Fibroblast of skin of abdomen (primary cell): ENCODE measurements around the gene DDX10.

Experiments
- DNase-seq: peaks from one replicate; pipeline ENCODE4 v3.0.0-alpha.2; 2013

DDX10 gene

DNA sequence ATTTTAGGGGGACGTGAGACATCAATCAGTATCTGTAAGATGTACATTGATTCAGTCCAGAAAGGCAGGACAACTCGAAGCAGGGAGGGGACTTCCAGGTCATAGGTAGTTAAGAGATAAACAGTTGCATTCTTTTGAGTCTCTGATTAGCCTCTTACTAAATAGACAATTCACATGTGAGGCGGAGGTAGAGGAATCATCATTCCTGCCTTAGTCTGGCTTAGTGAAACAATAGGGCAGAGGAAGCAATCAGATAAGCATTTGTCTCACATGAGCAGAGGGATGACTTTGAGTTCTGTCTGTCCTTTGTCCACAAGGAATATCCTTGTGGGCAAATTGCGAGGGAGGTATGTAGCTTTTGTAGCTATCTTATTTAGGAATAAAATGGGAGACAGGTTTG is 248.3 kb downstream of the DDX10 start:
- DNase-seq: no peak

GRCh38 chr11:108914211-108914610 is 249.3 kb downstream of the DDX10 start:
- no peak for DNase-seq

GRCh38 chr11:108914981-108915380 is 250.1 kb downstream of the DDX10 start:
- DNase-seq: no peak

DNA sequence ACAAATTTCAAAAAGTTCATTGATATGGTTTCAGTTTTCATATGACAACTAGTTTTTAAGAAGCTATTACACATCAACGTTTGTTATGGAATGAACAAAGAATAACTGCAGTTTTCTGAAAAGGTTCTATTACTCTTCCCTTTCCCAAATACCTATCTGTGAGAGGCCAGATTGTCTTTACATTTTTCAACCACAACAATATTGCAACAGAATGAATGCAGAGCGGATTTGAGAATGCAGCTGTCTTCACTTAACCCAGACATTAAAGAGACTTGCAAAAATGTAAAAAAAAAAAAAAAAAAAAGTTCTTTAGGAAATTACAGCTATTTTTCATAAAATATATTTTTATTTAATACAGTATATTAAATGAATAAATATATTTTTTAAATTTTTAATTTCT is 250.8 kb downstream of the DDX10 start:
- DNase-seq: peak; percentile 79

DNA sequence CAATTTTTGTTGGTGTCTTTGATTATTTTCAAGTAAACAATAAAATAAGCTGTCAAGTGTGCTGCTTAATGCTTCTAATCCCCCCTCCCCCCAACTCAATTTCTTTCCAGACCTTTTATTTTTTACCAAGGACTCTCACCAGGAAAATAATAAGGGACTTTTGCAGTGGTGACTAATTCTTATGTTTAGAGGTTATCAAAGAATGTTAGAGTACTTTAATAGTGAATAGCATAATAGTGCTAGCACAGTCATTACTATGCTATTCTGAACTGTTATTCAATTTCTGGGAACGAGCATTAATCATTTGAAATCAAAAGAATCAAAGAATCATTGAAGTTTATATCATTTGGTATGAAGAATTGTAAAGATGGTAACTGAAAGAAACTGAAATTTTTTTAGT is 251.4 kb downstream of the DDX10 start:
- peak; percentile 48 for DNase-seq

DNA sequence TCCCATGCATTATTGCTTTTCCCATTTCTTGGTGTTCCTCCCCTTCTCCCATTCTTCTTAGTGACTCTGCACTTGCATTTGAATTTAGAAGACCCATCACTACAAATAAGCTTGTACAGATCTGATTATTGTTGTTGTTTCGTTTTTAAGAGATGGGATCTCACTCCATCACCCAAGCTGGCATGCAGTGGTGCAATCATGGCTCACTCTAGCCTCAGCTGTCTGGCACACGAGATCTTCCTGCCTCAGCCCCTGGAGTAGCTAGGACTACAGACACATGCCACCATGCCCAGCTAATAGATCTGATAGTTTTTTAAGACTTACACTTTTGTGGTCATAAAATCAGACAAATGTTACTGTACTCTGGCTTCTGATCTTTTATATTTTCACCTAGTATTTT is 252.1 kb downstream of the DDX10 start:
- no peak for DNase-seq

DNA sequence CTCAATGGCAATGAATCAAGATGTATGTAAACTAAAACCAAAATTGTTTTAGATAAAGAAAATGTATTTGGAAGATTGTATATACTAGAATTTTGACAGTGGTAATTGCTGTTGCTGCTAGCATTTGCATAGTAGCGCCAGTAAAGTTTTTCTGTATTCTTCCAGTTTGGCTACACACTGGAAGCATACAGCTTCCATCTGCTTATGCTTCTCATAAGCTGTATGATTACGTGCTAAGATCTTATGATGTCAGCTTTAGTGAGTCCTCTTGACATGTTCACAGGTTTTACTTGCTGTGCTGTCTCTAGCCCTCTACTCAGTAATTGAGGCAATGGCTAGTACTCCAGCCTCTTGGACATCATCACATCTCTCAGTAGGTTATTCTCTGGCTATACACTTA is 256.3 kb downstream of the DDX10 start:
- no peak for DNase-seq

DNA sequence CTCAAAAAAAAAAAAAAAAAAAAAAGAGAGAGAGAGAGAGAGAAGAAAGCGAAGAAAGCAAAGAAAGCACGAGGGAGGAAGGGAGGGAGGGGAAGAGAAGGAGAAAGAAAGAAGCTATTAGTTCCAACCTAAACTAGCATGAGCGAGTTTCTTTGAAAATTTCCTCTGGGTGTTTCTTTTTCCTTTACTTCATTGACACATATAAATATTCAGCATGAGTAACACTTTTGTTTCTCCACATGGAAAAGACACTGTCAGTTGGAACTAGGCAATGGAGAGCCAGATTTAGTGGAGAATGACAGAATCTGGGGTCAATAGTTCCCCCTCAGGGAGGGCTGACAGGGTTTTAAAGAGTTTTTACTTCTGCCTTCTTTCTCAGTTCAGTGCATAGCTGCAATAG is 257.4 kb downstream of the DDX10 start:
- DNase-seq: no peak

GRCh38 chr11:108923413-108923812 is 258.5 kb downstream of the DDX10 start:
- no peak for DNase-seq

DNA sequence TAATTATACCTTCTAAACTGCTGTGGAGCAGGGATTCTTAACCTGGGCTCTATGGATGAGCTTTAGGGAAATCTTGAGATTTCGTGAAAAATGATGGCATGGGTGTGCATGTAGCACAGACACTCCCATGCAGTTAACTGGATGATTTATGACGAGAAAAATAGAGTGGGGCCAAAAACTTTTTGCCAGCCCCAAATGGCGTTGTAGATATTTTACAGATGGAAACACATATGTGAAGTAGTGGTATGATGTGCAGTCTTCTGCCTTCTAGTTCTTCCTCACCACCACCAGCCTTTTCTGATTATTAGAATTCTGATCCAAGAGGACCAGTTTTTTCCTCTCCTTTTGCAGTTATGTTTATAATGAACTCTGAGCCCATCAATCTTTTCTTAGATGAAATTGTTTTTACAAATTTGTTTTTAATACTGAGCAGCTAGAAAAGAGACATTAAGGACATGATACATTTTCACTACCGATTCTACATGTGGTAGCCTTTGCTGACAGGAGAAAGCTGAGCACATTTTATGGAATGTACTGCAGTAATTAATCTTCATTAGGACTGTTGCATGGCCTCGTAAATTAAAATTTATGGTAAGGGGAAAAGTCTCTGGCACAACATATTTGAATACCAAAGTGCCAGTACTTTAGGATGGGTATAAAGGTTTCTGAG is 261.4 kb downstream of the DDX10 start:
- peak; percentile 68 for DNase-seq

DNA sequence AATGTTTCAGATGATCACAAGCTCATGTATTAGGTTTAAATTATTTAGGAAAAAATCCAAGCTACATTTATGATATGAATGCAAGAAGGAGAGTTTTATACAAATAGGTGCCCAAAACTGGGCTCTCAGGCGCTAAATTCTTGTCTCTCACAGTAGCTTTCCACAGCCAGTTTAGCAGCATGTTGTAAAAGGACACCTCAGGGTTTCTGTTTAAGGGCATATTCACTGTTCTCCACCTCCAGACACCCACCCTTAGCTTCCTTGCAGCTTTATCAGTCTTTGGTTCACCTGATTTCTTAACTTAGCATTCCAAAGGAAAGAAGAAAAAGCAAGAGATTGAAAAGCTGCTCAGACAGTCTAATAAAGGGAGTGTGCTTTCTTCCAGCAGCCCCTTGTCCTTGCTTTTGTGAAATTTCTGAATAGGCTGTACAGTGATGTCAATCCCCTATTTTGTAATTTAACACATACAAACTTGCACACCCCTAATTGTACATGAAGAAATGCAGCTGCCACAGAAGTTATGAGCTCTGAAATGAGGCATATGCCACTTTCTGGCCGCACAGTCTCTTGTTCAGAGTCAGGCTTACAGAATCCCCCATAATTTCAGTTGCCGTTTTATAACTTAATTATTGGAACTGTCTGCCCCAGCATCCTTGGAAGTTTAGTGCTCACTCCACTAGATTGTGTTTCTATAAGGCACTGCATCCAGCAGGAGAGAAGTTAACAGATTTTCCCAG is 262.1 kb downstream of the DDX10 start:
- no peak for DNase-seq

- no peak for DNase-seq
Observed at GRCh38 chr11:108927791-108928545, 263.1 kb downstream of the DDX10 start.

DNA sequence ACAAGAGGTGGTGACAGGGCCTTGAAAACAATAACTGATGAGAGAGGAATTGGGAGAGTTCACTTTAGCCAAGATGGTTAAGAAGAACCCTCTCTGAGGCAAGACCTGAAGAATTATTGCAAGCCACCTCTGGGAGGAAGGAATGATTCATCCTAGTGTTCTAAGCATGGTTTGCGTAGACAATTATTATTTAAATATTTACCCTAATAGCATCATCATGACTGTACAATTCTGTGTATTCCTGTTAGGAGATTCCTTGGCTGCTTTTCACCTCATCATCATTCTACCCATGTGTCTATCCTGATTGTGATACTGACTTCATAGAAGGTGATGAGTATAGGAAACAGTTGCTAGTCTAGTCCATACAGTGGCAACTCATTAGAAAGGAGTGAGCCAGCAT is 264.4 kb downstream of the DDX10 start:
- DNase-seq: peak; percentile 98

DNA sequence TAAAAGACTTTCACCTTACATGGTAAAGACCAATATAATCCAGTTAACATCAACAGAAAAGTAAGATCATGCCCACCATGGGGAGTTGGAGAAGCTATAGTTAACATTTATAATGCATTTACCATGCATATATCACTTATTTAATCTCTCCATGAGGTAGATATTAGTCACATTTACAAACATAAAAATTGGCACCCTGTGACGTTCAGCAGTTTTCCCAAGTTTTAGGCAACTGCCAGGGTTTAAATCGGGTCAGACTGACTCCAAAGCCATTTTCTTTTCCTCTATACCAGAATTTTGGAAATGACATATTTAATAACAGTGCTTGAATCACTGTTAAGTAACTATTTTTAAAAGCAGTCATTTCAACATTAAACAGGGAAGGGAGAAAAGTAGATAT is 266.3 kb downstream of the DDX10 start:
- DNase-seq: no peak

GRCh38 chr11:108933630-108934029 is 268.8 kb downstream of the DDX10 start:
- peak; percentile 64 for DNase-seq

- DNase-seq: no peak
Observed at GRCh38 chr11:108934289-108934688, 269.4 kb downstream of the DDX10 start.

DNA sequence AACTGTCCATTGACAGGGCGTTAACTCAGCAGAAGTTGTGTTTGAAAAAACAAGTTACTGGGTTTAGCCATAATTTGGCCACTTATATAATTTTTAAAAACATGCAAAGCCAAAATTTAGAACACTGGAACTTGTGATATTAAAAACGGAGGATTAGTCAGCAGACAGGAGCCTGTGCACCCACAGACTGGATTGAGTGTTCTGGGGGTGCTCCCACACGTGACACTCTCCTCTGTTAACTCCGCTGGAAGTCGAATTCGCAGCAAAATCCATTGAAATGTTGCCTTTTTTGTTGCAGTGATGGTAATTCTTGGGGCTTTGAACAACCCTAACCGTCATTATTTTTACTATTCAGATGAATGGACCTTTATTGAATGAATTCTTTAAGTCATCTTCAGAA is 269.8 kb downstream of the DDX10 start:
- no peak for DNase-seq

DNA sequence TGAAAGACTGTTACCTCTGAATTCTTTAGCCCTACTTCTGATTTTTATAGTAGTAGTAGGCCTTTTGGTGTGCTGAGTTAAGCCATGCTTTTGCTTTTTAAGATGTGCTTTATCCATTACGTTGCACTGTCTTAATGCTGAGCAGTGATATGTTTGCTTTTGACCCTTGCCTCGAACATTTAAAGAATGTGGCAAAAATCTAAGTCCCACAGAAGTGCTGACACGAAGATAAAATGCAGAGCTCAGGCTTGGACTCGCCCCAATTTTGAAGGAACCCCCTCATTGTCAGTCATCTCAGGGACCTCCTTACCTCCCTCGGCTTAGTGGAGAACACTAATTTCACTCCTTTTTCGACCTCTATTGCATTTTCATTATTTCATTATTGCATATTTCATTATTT is 272.9 kb downstream of the DDX10 start:
- no peak for DNase-seq

- no peak for DNase-seq
Observed at GRCh38 chr11:108938604-108939003, 273.7 kb downstream of the DDX10 start.

- DNase-seq: no peak
Observed at GRCh38 chr11:108939135-108939534, 274.3 kb downstream of the DDX10 start.

GRCh38 chr11:108943853-108944252 is 279.0 kb downstream of the DDX10 start:
- DNase-seq: no peak

- no peak for DNase-seq
Observed at GRCh38 chr11:108944471-108945178, 279.8 kb downstream of the DDX10 start.

- DNase-seq: no peak
Observed at GRCh38 chr11:108945341-108945740, 280.5 kb downstream of the DDX10 start.
